Measurements from ENCODE around the gene SLIT3. TPM values are rescaled to one million over a fixed set of nuclear protein-coding genes. Genes with fewer than 3 reads are reported as not detected.

Gene SLIT3
- total RNA-seq, 1 donor from 2014 or later = 3.1 TPM

DNA sequence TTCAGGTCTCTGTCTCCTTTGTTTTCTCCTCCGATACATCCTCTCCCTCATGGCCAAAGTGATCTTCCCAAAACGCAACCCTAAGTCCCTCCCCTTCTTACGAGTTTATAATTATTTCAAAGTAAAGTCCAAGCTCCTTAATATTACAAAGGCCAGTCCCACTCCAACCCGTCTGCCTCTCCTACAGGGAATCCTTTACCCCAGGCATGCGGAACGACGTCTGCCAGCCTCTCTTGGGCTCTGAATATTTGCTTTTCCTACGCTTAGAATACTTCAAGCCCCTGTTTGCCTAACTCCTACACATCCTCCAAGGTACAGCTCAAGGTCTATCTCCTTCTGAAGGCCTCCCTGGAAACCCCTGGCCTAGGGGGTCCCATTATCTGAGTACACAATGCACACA is 246.4 kb downstream of the SLIT3 start:
- no peak for DNase-seq (ENCODE audit: low read depth)
- TF ChIP-seq, protein P1, sequence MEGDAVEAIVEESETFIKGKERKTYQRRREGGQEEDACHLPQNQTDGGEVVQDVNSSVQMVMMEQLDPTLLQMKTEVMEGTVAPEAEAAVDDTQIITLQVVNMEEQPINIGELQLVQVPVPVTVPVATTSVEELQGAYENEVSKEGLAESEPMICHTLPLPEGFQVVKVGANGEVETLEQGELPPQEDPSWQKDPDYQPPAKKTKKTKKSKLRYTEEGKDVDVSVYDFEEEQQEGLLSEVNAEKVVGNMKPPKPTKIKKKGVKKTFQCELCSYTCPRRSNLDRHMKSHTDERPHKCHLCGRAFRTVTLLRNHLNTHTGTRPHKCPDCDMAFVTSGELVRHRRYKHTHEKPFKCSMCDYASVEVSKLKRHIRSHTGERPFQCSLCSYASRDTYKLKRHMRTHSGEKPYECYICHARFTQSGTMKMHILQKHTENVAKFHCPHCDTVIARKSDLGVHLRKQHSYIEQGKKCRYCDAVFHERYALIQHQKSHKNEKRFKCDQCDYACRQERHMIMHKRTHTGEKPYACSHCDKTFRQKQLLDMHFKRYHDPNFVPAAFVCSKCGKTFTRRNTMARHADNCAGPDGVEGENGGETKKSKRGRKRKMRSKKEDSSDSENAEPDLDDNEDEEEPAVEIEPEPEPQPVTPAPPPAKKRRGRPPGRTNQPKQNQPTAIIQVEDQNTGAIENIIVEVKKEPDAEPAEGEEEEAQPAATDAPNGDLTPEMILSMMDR (conservative IDR thresholded peaks at IDR 0.05; ENCODE audit: low read depth, low read length) = no peak
- H3K4me3 ChIP-seq (ENCODE audit: low read depth, low read length) = no peak overlapping the region

DNA sequence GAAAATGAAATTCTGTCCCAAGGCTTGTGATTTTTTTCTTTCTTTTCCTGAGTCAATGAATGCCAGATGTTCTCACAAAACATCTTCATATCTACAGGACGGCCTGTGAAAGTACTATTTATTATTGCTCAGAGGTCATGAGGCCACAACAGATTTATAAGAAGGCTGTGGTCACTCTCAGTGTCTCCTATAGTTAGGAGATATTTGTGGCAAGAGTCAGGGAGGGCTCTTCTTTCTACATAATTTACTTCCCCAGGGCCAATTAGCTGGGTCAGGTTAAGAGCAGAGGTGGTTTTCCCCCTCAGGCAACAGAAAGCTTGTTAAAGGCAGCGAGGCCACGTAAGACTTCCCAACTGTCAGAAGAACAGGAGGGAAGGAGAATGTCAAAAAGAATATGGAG is 248.7 kb downstream of the SLIT3 start:
- TF ChIP-seq, protein P1 (conservative IDR thresholded peaks at IDR 0.05; ENCODE audit: low read depth, low read length) = no peak
- DNase-seq (ENCODE audit: low read depth) = no peak
- H3K4me3 ChIP-seq (ENCODE audit: low read depth, low read length) = no peak overlapping the region

DNA sequence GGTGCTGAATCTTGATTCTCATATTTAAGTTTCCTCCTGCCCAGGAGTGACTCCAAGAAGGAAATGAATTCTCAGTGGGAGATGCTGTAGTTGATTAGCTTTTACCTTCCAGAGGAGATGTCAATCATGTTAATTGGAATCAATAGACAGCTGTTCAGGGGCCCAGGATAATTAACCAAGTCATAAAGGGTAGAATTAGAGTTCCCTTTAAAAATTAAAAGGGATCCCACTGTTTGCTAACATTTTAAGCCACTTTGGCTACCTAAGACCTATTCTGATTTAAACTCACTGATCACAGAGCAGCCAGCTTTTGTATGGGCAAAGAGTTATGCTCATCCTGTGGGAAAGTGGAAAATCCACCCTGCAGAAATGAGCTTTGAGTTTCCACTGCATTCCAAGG is 249.6 kb downstream of the SLIT3 start:
- DNase-seq (ENCODE audit: low read depth) = no peak
- no peak overlapping the region for H3K4me3 ChIP-seq (ENCODE audit: low read depth, low read length)
- TF ChIP-seq, protein P1 (conservative IDR thresholded peaks at IDR 0.05; ENCODE audit: low read depth, low read length) = no peak

DNA sequence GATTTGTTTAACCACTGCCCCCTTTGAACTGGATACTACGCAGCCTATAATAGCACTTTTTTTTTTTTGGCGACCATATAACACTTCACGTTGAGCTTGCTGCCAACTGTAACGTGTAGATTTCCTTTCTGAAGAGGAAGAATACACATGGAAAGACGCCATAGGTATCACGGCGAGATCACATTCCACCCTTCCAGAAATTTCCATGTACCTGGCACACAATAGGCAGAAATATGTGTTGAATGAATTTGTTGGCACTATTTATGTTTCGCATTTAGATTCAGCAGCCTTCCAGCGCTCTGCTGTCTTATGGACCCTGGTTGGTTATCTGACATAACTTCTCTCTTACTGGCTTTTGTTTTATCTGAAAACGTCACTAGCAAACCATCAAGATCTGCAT is 250.3 kb downstream of the SLIT3 start:
- DNase-seq (ENCODE audit: low read depth) = no peak
- TF ChIP-seq, protein P1 (conservative IDR thresholded peaks at IDR 0.05; ENCODE audit: low read depth, low read length) = no peak
- no peak overlapping the region for H3K4me3 ChIP-seq (ENCODE audit: low read depth, low read length)

DNA sequence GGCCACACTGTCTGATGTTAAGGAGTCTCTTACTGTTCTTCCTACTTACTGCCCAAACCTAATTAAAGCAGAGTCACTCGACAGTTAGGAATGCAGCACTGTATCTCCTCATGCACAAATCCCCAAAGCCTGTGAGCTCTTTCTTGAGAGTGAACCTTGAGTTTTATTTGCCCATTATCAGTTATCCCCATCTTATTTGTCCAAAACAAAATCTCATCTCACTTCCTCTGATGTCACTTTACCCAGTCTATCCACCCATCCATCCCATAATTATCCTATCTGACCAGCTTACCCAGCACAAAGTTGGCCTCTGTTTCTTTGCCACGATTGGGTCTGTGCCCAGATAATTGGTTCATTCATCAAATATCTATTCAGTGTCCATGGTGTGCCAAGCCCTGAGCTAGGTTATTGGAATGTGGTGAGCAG is 250.8 kb downstream of the SLIT3 start:
- no peak overlapping the region for H3K4me3 ChIP-seq (ENCODE audit: low read depth, low read length)
- TF ChIP-seq, protein P1 (conservative IDR thresholded peaks at IDR 0.05; ENCODE audit: low read depth, low read length) = no peak
- DNase-seq (ENCODE audit: low read depth) = no peak

DNA sequence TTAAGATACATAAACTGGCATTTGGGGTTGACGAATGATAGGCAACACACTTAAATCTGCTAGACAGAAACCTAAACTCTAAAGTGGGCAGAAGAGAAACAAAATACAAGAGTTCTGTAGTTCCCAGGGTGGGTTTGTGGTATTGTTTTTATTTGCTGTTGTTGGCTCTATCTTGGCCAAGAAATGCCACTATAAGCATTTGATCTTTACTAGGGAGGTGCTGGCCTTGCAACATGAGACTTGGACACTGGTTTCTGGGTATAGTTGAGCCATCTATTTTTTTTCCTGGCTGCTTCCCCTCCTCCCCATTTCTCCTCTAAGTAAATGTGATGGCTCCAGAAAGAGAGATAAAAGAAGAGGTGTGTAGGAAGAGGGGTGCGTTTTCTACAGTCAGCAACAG is 251.2 kb downstream of the SLIT3 start:
- TF ChIP-seq, protein P1 (conservative IDR thresholded peaks at IDR 0.05; ENCODE audit: low read depth, low read length) = no peak
- no peak overlapping the region for H3K4me3 ChIP-seq (ENCODE audit: low read depth, low read length)
- no peak for DNase-seq (ENCODE audit: low read depth)
